PFSK-1 (cell line): ENCODE measurements around the gene ANKHD1.

Experiments used
- FOXP2 ChIP-seq: optimal IDR thresholded peaks from 2 replicates; pipeline ENCODE3; 2011; ENCODE audit warnings: borderline replicate concordance, control low read depth, inconsistent platforms; ENCODE audit not compliant: insufficient read depth; ENCODE audit errors: extremely low read length, extremely low read depth
- POLR2AphosphoS5 ChIP-seq: IDR thresholded peaks from 2 replicates; pipeline ENCODE4 v1.6.1; 2012; ENCODE audit warnings: low read depth, mild to moderate bottlenecking, control low read depth, low read length, moderate library complexity
- SIN3A ChIP-seq: IDR thresholded peaks from 2 replicates; pipeline ENCODE4 v1.6.1; 2012; ENCODE audit warnings: mild to moderate bottlenecking, low read length, moderate library complexity, borderline replicate concordance; ENCODE audit not compliant: insufficient read depth
- TAF1 ChIP-seq: IDR thresholded peaks from 2 replicates; pipeline ENCODE4 v1.6.1; 2012; ENCODE audit warnings: low read length, control low read depth, borderline replicate concordance; ENCODE audit not compliant: insufficient read depth
- TF ChIP-seq, protein P1 (sequence below), 2 experiments: IDR thresholded peaks; 2 replicates each; pipeline versions ENCODE4 v1.6.1 to v1.8.0; 2011 to 2012; ENCODE audit warnings: low read depth in 2 of 2, low read length in 2 of 2, control low read depth in 1 of 2, inconsistent platforms in 1 of 2, mild to moderate bottlenecking in 1 of 2, moderate library complexity in 1 of 2; ENCODE audit not compliant: insufficient read depth in 1 of 2

The ANKHD1 gene

DNA sequence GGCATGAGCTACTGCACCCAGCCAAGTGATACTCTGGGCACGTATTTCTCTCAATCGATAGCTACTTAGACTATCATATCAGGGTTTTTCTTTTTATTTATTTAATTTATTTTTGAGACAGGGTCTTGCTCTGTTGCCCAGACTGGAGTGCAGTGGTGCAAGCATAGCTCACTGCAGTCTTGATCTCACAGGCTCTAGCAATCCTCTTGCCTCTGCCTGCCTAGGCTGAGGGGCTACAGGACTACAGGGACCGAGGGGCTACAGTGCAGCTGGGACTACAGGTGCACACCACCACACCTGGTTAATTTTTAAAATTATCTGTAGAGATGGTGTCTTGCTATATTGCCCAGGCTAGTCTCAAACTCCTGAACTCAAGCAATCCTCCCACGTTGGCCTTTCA, 20.3 kb upstream of the ANKHD1 start:
- TF ChIP-seq POLR2AphosphoS5 (no peak), SIN3A (no peak), TAF1 (no peak), FOXP2 (no peak)
- TF ChIP-seq, protein P1, sequence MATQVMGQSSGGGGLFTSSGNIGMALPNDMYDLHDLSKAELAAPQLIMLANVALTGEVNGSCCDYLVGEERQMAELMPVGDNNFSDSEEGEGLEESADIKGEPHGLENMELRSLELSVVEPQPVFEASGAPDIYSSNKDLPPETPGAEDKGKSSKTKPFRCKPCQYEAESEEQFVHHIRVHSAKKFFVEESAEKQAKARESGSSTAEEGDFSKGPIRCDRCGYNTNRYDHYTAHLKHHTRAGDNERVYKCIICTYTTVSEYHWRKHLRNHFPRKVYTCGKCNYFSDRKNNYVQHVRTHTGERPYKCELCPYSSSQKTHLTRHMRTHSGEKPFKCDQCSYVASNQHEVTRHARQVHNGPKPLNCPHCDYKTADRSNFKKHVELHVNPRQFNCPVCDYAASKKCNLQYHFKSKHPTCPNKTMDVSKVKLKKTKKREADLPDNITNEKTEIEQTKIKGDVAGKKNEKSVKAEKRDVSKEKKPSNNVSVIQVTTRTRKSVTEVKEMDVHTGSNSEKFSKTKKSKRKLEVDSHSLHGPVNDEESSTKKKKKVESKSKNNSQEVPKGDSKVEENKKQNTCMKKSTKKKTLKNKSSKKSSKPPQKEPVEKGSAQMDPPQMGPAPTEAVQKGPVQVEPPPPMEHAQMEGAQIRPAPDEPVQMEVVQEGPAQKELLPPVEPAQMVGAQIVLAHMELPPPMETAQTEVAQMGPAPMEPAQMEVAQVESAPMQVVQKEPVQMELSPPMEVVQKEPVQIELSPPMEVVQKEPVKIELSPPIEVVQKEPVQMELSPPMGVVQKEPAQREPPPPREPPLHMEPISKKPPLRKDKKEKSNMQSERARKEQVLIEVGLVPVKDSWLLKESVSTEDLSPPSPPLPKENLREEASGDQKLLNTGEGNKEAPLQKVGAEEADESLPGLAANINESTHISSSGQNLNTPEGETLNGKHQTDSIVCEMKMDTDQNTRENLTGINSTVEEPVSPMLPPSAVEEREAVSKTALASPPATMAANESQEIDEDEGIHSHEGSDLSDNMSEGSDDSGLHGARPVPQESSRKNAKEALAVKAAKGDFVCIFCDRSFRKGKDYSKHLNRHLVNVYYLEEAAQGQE (IDR thresholded peaks at IDR 0.05; ENCODE audit: insufficient read depth in 1 of 2, low read depth in 2 of 2, low read length in 2 of 2) = no peak

DNA sequence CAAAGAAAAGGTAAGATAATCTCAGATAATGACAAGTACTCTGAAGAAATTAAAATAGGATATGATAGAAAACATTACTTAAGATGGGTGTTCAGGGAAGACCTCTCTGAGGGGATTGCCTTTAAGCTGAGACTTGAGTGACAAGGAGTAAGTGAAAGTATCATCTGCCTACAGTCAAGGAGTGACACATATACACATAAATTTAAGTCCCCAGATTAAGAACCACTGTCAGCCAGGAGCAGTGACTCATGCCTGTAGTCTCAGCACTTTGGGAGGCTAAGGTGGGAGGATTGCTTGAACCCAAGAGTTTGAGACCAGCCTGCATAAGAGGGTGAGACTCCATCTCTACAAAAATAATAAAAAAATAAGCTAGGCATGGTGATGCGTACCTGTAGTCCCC, 19.7 kb upstream of the ANKHD1 start:
- TF ChIP-seq SIN3A (no peak), FOXP2 (no peak), TAF1 (no peak), POLR2AphosphoS5 (no peak)
- TF ChIP-seq, protein P1 (IDR thresholded peaks at IDR 0.05; ENCODE audit: insufficient read depth in 1 of 2, low read depth in 2 of 2, low read length in 2 of 2) = no peak

DNA sequence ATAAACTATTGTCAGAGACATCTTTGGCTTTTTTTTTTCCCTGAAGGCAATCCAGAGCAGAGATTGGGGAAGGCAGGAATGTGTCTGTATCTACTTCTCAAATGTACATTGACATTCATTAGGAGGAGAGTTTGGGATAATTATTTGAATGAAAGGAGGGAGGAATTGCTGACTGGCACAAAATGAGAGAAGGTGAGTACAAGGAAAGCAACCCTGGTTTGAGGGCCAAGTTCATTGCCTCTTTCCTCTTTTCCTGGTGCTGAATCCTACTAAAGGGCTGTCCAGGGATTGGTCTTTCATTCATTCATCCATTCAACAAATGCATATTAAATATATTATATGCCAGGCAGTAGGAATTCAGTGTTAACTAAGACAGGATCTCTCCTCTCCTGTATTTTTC, 18.8 kb upstream of the ANKHD1 start:
- TF ChIP-seq, protein P1 (IDR thresholded peaks at IDR 0.05; ENCODE audit: insufficient read depth in 1 of 2, low read depth in 2 of 2, low read length in 2 of 2) = no peak

DNA sequence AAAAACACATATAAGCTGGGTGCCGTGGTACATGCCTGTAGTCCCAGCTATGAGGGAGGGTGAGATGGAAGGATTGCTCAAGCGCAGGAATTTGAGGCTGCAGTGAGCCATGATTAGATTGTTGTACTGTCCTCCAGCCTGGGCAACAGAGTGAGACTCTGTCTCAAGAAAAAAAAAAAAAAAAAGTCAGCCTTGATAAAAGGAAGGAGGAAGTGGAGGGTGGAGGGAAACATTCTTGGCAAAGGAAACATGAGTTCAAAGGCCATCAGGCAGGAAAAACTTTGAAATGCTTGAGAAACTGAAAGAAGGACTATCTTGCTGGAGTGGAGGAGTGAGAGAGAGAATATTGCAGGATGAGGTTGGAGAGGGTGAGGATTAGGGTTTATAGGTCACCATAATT, 18.3 kb upstream of the ANKHD1 start:
- TF ChIP-seq SIN3A (no peak), TAF1 (no peak), POLR2AphosphoS5 (no peak), FOXP2 (no peak)
- TF ChIP-seq, protein P1 (IDR thresholded peaks at IDR 0.05; ENCODE audit: insufficient read depth in 1 of 2, low read depth in 2 of 2, low read length in 2 of 2) = no peak

DNA sequence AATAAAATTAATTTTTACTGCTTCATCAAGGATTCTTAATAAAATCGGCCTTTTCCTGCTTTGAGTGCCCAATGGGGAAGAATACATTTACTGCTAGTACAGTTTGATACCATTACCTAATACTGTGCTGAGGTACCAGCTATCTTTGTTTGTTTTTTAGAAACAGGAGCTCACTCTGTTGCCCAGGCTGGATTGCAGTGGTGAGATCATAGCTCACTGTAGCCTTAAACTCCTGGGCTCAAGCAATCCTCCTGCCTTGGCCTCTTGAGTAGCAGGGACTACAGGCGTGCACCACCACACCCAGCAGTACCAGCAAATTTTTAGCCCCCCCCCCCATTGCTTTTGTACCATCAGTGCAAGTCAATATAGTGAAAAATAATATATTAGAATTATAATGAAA, 13.6 kb upstream of the ANKHD1 start:
- TF ChIP-seq, protein P1 (IDR thresholded peaks at IDR 0.05; ENCODE audit: insufficient read depth in 1 of 2, low read depth in 2 of 2, low read length in 2 of 2) = no peak
- TF ChIP-seq POLR2AphosphoS5 = no peak
- no peak for TF ChIP-seq FOXP2
- TF ChIP-seq SIN3A = no peak
- no peak for TF ChIP-seq TAF1
